ENCODE data around the gene ADAMTS17. TPM values are rescaled to one million over a fixed set of nuclear protein-coding genes. Genes with fewer than 3 reads are reported as not detected.

The ADAMTS17 gene
- total RNA-seq, 1 donor from 2014 or later: 0.83 TPM

GRCh38 chr15:100158356-100158755 is 183.4 kb downstream of the ADAMTS17 start:
- H3K4me1 Mint-ChIP-seq (ENCODE audit: low read depth): no peaks in the 10 kb centered on the region
- no peak overlapping the region for H3K27ac Mint-ChIP-seq
- no peaks in the 10 kb centered on the region for H3K27me3 Mint-ChIP-seq (ENCODE audit: insufficient read depth)
- no peak for DNase-seq (ENCODE audit: low spot score)
- H3K9me3 Mint-ChIP-seq: no peaks in the 10 kb centered on the region
- no peak overlapping the region for H3K4me3 Mint-ChIP-seq
- no peaks in the 10 kb centered on the region for H3K36me3 Mint-ChIP-seq (ENCODE audit: low read depth)
- intact Hi-C loops (cut with micrococcal nuclease): no loop called here

- Mint-ChIP-seq H3K27me3 (ENCODE audit: insufficient read depth) (no peaks in the 10 kb centered on the region), H3K9me3 (no peaks in the 10 kb centered on the region), H3K4me3 (no peak overlapping the region), H3K4me1 (ENCODE audit: low read depth) (no peaks in the 10 kb centered on the region), H3K36me3 (ENCODE audit: low read depth) (no peaks in the 10 kb centered on the region), H3K27ac (no peak overlapping the region)
- DNase-seq (ENCODE audit: low spot score): no peak
- intact Hi-C loops (cut with micrococcal nuclease): no loop called here
Measured at GRCh38 chr15:100156201-100156600, 185.6 kb downstream of the ADAMTS17 start.

GRCh38 chr15:100154338-100154737 is 187.4 kb downstream of the ADAMTS17 start:
- intact Hi-C loops (cut with micrococcal nuclease): no loop called here
- Mint-ChIP-seq H3K4me3 (no peak overlapping the region), H3K9me3 (peaks cover 5% of the 10 kb centered on the region), H3K4me1 (ENCODE audit: low read depth) (no peaks in the 10 kb centered on the region), H3K36me3 (ENCODE audit: low read depth) (peaks cover 1% of the 10 kb centered on the region), H3K27ac (no peak overlapping the region), H3K27me3 (ENCODE audit: insufficient read depth) (peaks cover under 1% of the 10 kb centered on the region)
- DNase-seq (ENCODE audit: low spot score): no peak

- H3K36me3 Mint-ChIP-seq (ENCODE audit: low read depth): peaks cover 1% of the 10 kb centered on the region
- intact Hi-C loops (cut with micrococcal nuclease): no loop called here
- H3K4me3 Mint-ChIP-seq: no peak overlapping the region
- H3K27me3 Mint-ChIP-seq (ENCODE audit: insufficient read depth): peaks cover 2% of the 10 kb centered on the region
- no peak for DNase-seq (ENCODE audit: low spot score)
- no peak overlapping the region for H3K27ac Mint-ChIP-seq
- no peaks in the 10 kb centered on the region for H3K4me1 Mint-ChIP-seq (ENCODE audit: low read depth)
- peaks cover 23% of the 10 kb centered on the region for H3K9me3 Mint-ChIP-seq
Measured at GRCh38 chr15:100152463-100152862, 189.3 kb downstream of the ADAMTS17 start.

DNA sequence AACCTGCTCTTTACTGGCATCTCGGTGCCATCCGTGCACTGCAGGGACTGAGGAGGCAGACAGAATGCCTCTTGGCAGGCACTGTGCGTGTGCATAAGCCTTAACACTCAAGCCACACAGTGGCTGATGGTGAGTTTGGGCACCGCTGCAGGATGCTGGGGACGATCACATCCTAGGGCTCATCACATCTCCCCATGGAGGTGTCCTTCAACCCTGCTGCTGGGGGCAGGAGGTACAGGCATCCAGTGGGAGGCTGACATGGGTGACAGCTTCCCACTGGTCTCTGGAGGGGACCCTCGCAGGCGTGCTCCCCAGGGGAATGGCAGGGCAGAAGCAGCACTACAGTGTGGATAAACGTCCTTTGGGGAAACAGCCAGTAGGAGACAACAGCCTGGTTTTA is 190.9 kb downstream of the ADAMTS17 start:
- intact Hi-C loops (cut with micrococcal nuclease): no loop called here
- no peaks in the 10 kb centered on the region for H3K4me1 Mint-ChIP-seq (ENCODE audit: low read depth)
- no peak overlapping the region for H3K27ac Mint-ChIP-seq
- peaks cover 31% of the 10 kb centered on the region for H3K9me3 Mint-ChIP-seq
- no peak overlapping the region for H3K4me3 Mint-ChIP-seq
- peaks cover 1% of the 10 kb centered on the region for H3K36me3 Mint-ChIP-seq (ENCODE audit: low read depth)
- no peak for DNase-seq (ENCODE audit: low spot score)
- H3K27me3 Mint-ChIP-seq (ENCODE audit: insufficient read depth): peaks cover 2% of the 10 kb centered on the region

GRCh38 chr15:100147828-100148227 is 193.9 kb downstream of the ADAMTS17 start:
- no peak for DNase-seq (ENCODE audit: low spot score)
- Mint-ChIP-seq H3K4me1 (ENCODE audit: low read depth) (no peaks in the 10 kb centered on the region), H3K27ac (no peak overlapping the region), H3K36me3 (ENCODE audit: low read depth) (peaks cover 1% of the 10 kb centered on the region), H3K9me3 (peaks cover 31% of the 10 kb centered on the region), H3K4me3 (no peak overlapping the region), H3K27me3 (ENCODE audit: insufficient read depth) (peaks cover 2% of the 10 kb centered on the region)
- intact Hi-C loops (cut with micrococcal nuclease): no loop called here

DNA sequence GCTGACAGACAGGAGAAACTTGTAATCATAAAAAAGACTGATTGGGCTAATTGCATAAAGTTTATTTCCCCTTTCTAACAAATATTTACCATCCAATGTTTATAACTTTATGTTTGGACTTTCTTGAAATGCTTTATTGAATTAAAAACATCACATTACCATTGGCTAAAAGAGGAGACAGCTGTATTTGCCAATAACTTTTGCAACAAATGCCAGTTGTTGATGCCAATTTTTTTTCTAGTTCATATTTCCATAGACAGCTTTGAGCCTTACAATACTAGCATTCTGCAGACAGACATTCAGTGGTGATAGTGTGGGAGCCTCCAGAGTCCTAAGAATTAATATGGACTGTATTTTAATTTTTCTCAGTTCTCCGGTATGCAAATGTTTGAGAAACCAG is 198.4 kb downstream of the ADAMTS17 start:
- intact Hi-C loops (cut with micrococcal nuclease): no loop called here
- H3K4me3 Mint-ChIP-seq: no peak overlapping the region
- no peak for DNase-seq (ENCODE audit: low spot score)
- H3K36me3 Mint-ChIP-seq (ENCODE audit: low read depth): no peaks in the 10 kb centered on the region
- H3K9me3 Mint-ChIP-seq: peaks cover 16% of the 10 kb centered on the region
- H3K27me3 Mint-ChIP-seq (ENCODE audit: insufficient read depth): no peaks in the 10 kb centered on the region
- H3K27ac Mint-ChIP-seq: no peak overlapping the region
- H3K4me1 Mint-ChIP-seq (ENCODE audit: low read depth): no peaks in the 10 kb centered on the region

- Mint-ChIP-seq H3K4me1 (ENCODE audit: low read depth) (no peaks in the 10 kb centered on the region), H3K9me3 (peaks cover 3% of the 10 kb centered on the region), H3K27ac (no peak overlapping the region), H3K27me3 (ENCODE audit: insufficient read depth) (no peaks in the 10 kb centered on the region), H3K36me3 (ENCODE audit: low read depth) (no peaks in the 10 kb centered on the region), H3K4me3 (no peak overlapping the region)
- DNase-seq (ENCODE audit: low spot score): no peak
- intact Hi-C loops (cut with micrococcal nuclease): no loop called here
Measured at GRCh38 chr15:100141311-100142001, 200.3 kb downstream of the ADAMTS17 start.

GRCh38 chr15:100140527-100141308 is 201.1 kb downstream of the ADAMTS17 start:
- no peaks in the 10 kb centered on the region for H3K9me3 Mint-ChIP-seq
- H3K27me3 Mint-ChIP-seq (ENCODE audit: insufficient read depth): no peaks in the 10 kb centered on the region
- DNase-seq (ENCODE audit: low spot score): no peak
- intact Hi-C loops (cut with micrococcal nuclease): no loop called here
- no peak overlapping the region for H3K4me3 Mint-ChIP-seq
- H3K27ac Mint-ChIP-seq: no peak overlapping the region
- H3K4me1 Mint-ChIP-seq (ENCODE audit: low read depth): no peaks in the 10 kb centered on the region
- H3K36me3 Mint-ChIP-seq (ENCODE audit: low read depth): no peaks in the 10 kb centered on the region

DNA sequence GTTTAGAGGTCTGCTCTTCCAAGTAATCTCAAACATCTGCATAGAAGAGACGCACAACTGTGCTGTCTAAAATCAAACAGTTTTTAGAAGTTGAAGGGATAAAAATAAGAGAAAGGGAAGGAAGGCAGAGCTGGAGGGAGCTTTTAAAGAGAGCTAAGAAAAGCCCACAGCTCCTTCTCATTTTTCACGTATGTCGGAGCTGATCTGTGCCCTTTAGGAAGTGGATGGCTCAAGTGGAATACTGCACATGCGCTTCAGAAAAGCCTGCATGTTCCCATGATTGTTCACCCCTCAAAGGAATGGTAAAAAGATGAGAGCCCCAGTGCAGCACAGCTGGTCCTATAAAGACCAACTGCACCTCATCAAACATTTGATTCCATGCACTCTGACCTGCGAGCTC is 207.2 kb downstream of the ADAMTS17 start:
- no peak overlapping the region for H3K4me3 Mint-ChIP-seq
- H3K36me3 Mint-ChIP-seq (ENCODE audit: low read depth): no peaks in the 10 kb centered on the region
- no peak for DNase-seq (ENCODE audit: low spot score)
- no peaks in the 10 kb centered on the region for H3K4me1 Mint-ChIP-seq (ENCODE audit: low read depth)
- no peak overlapping the region for H3K27ac Mint-ChIP-seq
- H3K27me3 Mint-ChIP-seq (ENCODE audit: insufficient read depth): no peaks in the 10 kb centered on the region
- no peaks in the 10 kb centered on the region for H3K9me3 Mint-ChIP-seq
- intact Hi-C loops (cut with micrococcal nuclease): loop anchor here (5.0 kb wide), 1 partner anchor 207 kb away; no protein-coding TSS in a partner anchor

DNA sequence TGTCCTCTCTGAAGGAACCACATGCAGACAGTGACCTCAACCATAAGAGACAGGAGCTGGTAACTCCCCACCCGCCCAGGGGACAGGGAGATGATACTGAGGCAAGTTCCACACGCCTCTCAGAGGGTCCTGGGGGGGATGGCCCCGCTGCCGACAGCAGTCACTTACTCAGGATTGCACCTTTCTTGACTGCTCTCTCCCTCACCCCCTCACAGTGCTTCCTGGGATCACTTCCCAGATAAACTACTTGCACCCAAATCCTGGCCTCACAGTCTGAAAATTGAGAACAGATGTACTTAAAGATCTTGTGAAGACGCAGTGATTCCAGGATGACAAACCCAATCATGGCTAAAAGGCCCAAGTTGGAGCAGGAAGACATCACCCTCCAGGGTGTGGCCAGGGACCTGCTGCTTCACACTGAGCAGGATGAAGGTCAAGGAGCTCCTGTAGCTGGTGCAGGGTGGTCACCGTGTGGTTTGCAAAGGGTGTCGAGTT is 207.6 kb downstream of the ADAMTS17 start:
- no peak overlapping the region for H3K27ac Mint-ChIP-seq
- no peaks in the 10 kb centered on the region for H3K9me3 Mint-ChIP-seq
- DNase-seq (ENCODE audit: low spot score): no peak
- no peaks in the 10 kb centered on the region for H3K27me3 Mint-ChIP-seq (ENCODE audit: insufficient read depth)
- no peak overlapping the region for H3K4me3 Mint-ChIP-seq
- intact Hi-C loops (cut with micrococcal nuclease): loop anchor here (5.0 kb wide), 1 partner anchor 207 kb away; no protein-coding TSS in a partner anchor
- no peaks in the 10 kb centered on the region for H3K36me3 Mint-ChIP-seq (ENCODE audit: low read depth)
- H3K4me1 Mint-ChIP-seq (ENCODE audit: low read depth): no peaks in the 10 kb centered on the region

DNA sequence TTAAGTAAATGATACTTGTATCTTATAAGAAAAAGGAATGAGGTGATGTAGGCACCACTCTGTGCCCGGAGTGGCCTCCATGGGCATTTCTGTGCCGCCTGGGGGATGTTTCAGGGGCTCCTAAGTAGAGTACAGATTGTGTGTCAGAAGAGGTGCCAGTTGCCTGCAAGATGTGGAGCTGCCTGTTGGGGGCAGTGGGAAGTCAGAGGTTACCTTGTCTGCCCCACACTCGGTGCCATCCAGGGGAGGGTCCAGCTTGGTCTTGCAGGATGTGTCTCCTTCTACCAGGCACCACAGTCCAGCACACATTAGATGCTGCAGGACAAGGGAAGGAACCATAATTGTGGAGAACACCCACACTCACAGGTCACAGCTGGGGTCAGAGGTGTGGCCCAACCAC is 208.8 kb downstream of the ADAMTS17 start:
- DNase-seq (ENCODE audit: low spot score): no peak
- Mint-ChIP-seq H3K36me3 (ENCODE audit: low read depth) (no peaks in the 10 kb centered on the region), H3K9me3 (no peaks in the 10 kb centered on the region), H3K4me1 (ENCODE audit: low read depth) (no peaks in the 10 kb centered on the region), H3K4me3 (no peak overlapping the region), H3K27ac (no peak overlapping the region), H3K27me3 (ENCODE audit: insufficient read depth) (no peaks in the 10 kb centered on the region)
- intact Hi-C loops (cut with micrococcal nuclease): loop anchor here (5.0 kb wide), 1 partner anchor 206 kb away; no protein-coding TSS in a partner anchor

DNA sequence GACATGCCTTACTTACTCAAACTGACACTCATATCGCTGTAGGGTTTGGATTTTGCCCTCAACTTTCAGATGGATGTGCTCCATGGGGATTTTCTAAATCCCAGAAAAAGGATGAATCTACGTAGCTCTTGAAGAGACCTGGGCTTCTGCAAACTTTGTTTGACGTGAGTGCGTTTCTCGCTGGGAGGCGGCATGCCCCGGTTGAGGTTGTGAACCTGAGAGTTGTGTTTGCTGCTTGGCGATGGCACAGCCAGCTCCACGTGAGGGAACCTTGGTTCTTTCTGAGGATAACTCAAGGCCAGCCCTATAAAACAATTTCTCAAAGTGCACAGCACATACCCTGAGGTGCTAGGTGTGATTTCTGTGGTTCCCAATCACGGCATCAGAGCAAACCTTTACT is 209.5 kb downstream of the ADAMTS17 start:
- no peak for DNase-seq (ENCODE audit: low spot score)
- H3K36me3 Mint-ChIP-seq (ENCODE audit: low read depth): no peaks in the 10 kb centered on the region
- H3K4me3 Mint-ChIP-seq: no peak overlapping the region
- H3K27ac Mint-ChIP-seq: no peak overlapping the region
- no peaks in the 10 kb centered on the region for H3K27me3 Mint-ChIP-seq (ENCODE audit: insufficient read depth)
- no peaks in the 10 kb centered on the region for H3K9me3 Mint-ChIP-seq
- no peaks in the 10 kb centered on the region for H3K4me1 Mint-ChIP-seq (ENCODE audit: low read depth)
- intact Hi-C loops (cut with micrococcal nuclease): loop anchor here (5.0 kb wide), 1 partner anchor 205 kb away; no protein-coding TSS in a partner anchor

Data from activated T-helper 1 cell treated with anti-CD3 and anti-CD28 coated beads, Interleukin-12 subunit alpha, Interleukin-12 subunit beta, Interleukin-2, Interleukin-4 antibody, amounts not matched to agents 30 ng/mL and 10 ng/mL and 1 ng/mL, durations not matched to agents 14 hours and 24 hours and 36 hours (primary cell).